Liver (tissue), 9 donors: ENCODE results near the gene GCLM. TPM values are rescaled to one million over a fixed set of nuclear protein-coding genes. Genes with fewer than 3 reads are reported as not detected.

Experiments used
- DNase-seq: peaks from one replicate; pipeline ENCODE4 v3.0.0-alpha.2; 2017; ENCODE audit warnings: low spot score
- H3K27ac ChIP-seq, 2 donors: one replicate each; pipeline ENCODE4 v1.7.0; 2013; ENCODE audit warnings: inconsistent platforms in 2 of 2, low read length in 2 of 2, control low read depth in 1 of 2, low read depth in 1 of 2, mild to moderate bottlenecking in 1 of 2
- H3K27me3 ChIP-seq, 4 donors: one replicate each; pipeline versions ENCODE4 v1.6.1 to v1.7.0; 2013; ENCODE audit warnings: low read length in 3 of 4, inconsistent platforms in 1 of 4, mild to moderate bottlenecking in 1 of 4, moderate library complexity in 1 of 4; ENCODE audit not compliant: control insufficient read depth in 4 of 4, insufficient read depth in 4 of 4
- H3K36me3 ChIP-seq, 4 donors: one replicate each; pipeline versions ENCODE4 v1.6.1 to v1.7.0; 2013; ENCODE audit warnings: low read length in 3 of 4, mild to moderate bottlenecking in 3 of 4, low read depth in 1 of 4, moderate library complexity in 1 of 4; ENCODE audit not compliant: control insufficient read depth in 4 of 4, insufficient read depth in 3 of 4
- H3K4me1 ChIP-seq, 4 donors: one replicate each; pipeline versions ENCODE4 v1.6.1 to v1.7.0; 2013; ENCODE audit warnings: low read length in 3 of 4, mild to moderate bottlenecking in 3 of 4, moderate library complexity in 1 of 4; ENCODE audit not compliant: control insufficient read depth in 4 of 4, insufficient read depth in 4 of 4
- H3K4me3 ChIP-seq, 3 donors: one replicate each; pipeline versions ENCODE4 v1.6.1 to v1.7.0; 2013; ENCODE audit warnings: low read length in 3 of 3, control low read depth in 1 of 3, low read depth in 1 of 3, mild to moderate bottlenecking in 1 of 3
- H3K9ac ChIP-seq, 2 donors: one replicate each; pipeline ENCODE4 v1.7.0; 2013; ENCODE audit warnings: low read length in 2 of 2, mild to moderate bottlenecking in 2 of 2, moderate library complexity in 2 of 2, control low read depth in 1 of 2, low read depth in 1 of 2
- H3K9me3 ChIP-seq, 4 donors: one replicate each; pipeline versions ENCODE4 v1.6.1 to v1.7.0; 2013; ENCODE audit warnings: low read length in 3 of 4; ENCODE audit not compliant: control insufficient read depth in 4 of 4
- EGR1 ChIP-seq, 2 donors: IDR thresholded peaks; 2 replicates each; pipeline ENCODE4 v1.6.1; 2016 to 2018; ENCODE audit warnings: antibody characterized with exemption in 2 of 2, low read depth in 2 of 2
- FOXA1 ChIP-seq: IDR thresholded peaks from 2 replicates; pipeline ENCODE4 v1.6.1; 2016; ENCODE audit warnings: antibody characterized with exemption
- FOXA2 ChIP-seq: IDR thresholded peaks from 2 replicates; pipeline ENCODE4 v1.6.1; 2016; ENCODE audit warnings: antibody characterized with exemption
- GABPA ChIP-seq, 2 donors: IDR thresholded peaks in 1 of 2; conservative IDR thresholded peaks in 1 of 2; 2 replicates each; pipeline ENCODE4 v1.6.1; 2016; ENCODE audit warnings: antibody characterized with exemption in 2 of 2, mild to moderate bottlenecking in 1 of 2, moderate library complexity in 1 of 2
- HNF4A ChIP-seq, 2 donors: conservative IDR thresholded peaks; 2 replicates each; pipeline ENCODE4 v1.6.1; 2016; ENCODE audit warnings: antibody characterized with exemption in 2 of 2, mild to moderate bottlenecking in 2 of 2
- JUND ChIP-seq, 2 donors: IDR thresholded peaks; 2 replicates each; pipeline ENCODE4 v1.6.1; 2016; ENCODE audit warnings: antibody characterized with exemption in 2 of 2
- NR2F2 ChIP-seq: IDR thresholded peaks from 2 replicates; pipeline ENCODE4 v1.6.1; 2016; ENCODE audit warnings: antibody characterized with exemption
- RAD21 ChIP-seq, 2 donors: IDR thresholded peaks; 2 replicates each; pipeline ENCODE4 v1.6.1; 2016; ENCODE audit warnings: antibody characterized with exemption in 2 of 2, mild to moderate bottlenecking in 2 of 2
- RXRA ChIP-seq, 2 donors: IDR thresholded peaks; 2 replicates each; pipeline ENCODE4 v1.6.1; 2017 to 2018; ENCODE audit warnings: antibody characterized with exemption in 2 of 2, mild to moderate bottlenecking in 1 of 2
- SP1 ChIP-seq: IDR thresholded peaks from 2 replicates; pipeline ENCODE4 v1.6.1; 2018; ENCODE audit warnings: antibody characterized with exemption, mild to moderate bottlenecking
- TAF1 ChIP-seq: conservative IDR thresholded peaks from 2 replicates; pipeline ENCODE4 v1.6.1; 2016; ENCODE audit warnings: antibody characterized with exemption, mild to moderate bottlenecking
- YY1 ChIP-seq: IDR thresholded peaks from 2 replicates; pipeline ENCODE4 v1.6.1; 2016; ENCODE audit warnings: antibody characterized with exemption, mild to moderate bottlenecking
- WGBS: extraction: QIAGEN DNeasy Blood & Tissue Kit; methylation state at CpG from one replicate; pipeline ENCODE4 v1.1.7; 2013; 5-methylcytosine and 5-hydroxymethylcytosine counted together
- polyA plus RNA-seq, 2 donors: library from polyadenylated mRNA; stranded (reverse) in 1 of 2; unstranded in 1 of 2; fragments of 200-250 nt in 1 of 2; fragments of >200 nt in 1 of 2; fragmentation: Nextera tagmentation in 1 of 2; extraction: Ambion mirVana in 1 of 2; gene quantifications; one replicate each; pipeline versions ENCODE4 v1.2.1 to v1.2.3, GENCODE V29; 2013 to 2015
- total RNA-seq, 2 donors: library from RNA; depleted of rRNA; stranded (reverse); fragments of >200 nt; gene quantifications; one replicate each; pipeline ENCODE4 v1.2.3, GENCODE V29; 2014
- TF ChIP-seq, protein P1 (sequence below): IDR thresholded peaks from 2 replicates; pipeline ENCODE4 v1.6.1; 2016; ENCODE audit warnings: antibody characterized with exemption, mild to moderate bottlenecking
- TF ChIP-seq, protein P2 (sequence below): IDR thresholded peaks from 2 replicates; pipeline ENCODE4 v1.6.1; 2016; ENCODE audit warnings: antibody characterized with exemption
- TF ChIP-seq, protein P3 (sequence below): fragments of 150-350 bp; IDR thresholded peaks from 2 replicates; pipeline ENCODE4 v1.5.1; 2017; ENCODE audit warnings: improper control_type of control experiment, low read depth, low read length; ENCODE audit not compliant: missing input control
- TF ChIP-seq, protein P4 (sequence below): IDR thresholded peaks from 2 replicates; pipeline ENCODE4 v1.6.1; 2016; ENCODE audit warnings: antibody characterized with exemption
- donor health status: healthy.
- donor health status: healthy.
- donor health status: healthy.
- donor health status: healthy.
- donor health status: healthy.

GCLM gene
- total and polyA plus RNA-seq, 4 donors: 8.9 to 49.1 (median 16.7) TPM

DNA sequence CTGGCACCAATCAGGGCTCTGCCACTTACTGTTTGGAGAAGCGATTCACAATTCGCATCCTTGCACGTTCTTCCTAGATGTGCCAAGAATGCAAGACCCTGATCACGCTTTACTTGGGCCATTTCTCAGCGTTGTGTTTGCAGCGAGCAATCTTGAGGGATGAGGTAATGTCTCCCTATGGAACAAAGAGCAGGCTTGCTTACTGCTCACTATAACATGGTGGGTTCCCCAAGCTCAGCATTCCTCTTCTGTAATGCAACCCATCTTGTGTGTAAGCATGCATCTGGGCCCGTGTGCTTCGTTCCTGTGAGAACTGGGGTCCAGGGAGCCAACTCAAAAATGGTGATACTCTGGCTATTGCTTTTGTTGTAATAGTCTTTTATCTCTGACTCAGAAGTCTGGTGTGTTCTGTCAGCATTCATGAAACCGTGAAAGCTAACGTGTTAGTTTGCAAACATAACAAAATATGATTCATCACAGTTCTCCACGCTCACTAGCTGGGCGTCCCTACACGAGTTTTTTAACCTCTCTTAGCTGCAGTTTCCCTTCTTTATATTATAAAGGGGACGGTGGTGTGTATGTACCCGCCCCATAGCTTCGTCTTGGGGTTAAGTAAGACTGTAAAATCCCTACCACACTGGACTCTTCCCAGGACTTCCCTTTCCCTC lies 63.6 kb downstream of the GCLM start (continued):
- TF ChIP-seq, protein P1, sequence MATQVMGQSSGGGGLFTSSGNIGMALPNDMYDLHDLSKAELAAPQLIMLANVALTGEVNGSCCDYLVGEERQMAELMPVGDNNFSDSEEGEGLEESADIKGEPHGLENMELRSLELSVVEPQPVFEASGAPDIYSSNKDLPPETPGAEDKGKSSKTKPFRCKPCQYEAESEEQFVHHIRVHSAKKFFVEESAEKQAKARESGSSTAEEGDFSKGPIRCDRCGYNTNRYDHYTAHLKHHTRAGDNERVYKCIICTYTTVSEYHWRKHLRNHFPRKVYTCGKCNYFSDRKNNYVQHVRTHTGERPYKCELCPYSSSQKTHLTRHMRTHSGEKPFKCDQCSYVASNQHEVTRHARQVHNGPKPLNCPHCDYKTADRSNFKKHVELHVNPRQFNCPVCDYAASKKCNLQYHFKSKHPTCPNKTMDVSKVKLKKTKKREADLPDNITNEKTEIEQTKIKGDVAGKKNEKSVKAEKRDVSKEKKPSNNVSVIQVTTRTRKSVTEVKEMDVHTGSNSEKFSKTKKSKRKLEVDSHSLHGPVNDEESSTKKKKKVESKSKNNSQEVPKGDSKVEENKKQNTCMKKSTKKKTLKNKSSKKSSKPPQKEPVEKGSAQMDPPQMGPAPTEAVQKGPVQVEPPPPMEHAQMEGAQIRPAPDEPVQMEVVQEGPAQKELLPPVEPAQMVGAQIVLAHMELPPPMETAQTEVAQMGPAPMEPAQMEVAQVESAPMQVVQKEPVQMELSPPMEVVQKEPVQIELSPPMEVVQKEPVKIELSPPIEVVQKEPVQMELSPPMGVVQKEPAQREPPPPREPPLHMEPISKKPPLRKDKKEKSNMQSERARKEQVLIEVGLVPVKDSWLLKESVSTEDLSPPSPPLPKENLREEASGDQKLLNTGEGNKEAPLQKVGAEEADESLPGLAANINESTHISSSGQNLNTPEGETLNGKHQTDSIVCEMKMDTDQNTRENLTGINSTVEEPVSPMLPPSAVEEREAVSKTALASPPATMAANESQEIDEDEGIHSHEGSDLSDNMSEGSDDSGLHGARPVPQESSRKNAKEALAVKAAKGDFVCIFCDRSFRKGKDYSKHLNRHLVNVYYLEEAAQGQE: no peak
- TF ChIP-seq RAD21 (IDR thresholded peaks at IDR 0.05): no peak
- no peak for TF ChIP-seq GABPA (IDR thresholded peaks at IDR 0.05 in 1 of 2, conservative IDR thresholded peaks at IDR 0.05 in 1 of 2)
- TF ChIP-seq EGR1 (IDR thresholded peaks at IDR 0.05; ENCODE audit: low read depth in 2 of 2): no peak

DNA sequence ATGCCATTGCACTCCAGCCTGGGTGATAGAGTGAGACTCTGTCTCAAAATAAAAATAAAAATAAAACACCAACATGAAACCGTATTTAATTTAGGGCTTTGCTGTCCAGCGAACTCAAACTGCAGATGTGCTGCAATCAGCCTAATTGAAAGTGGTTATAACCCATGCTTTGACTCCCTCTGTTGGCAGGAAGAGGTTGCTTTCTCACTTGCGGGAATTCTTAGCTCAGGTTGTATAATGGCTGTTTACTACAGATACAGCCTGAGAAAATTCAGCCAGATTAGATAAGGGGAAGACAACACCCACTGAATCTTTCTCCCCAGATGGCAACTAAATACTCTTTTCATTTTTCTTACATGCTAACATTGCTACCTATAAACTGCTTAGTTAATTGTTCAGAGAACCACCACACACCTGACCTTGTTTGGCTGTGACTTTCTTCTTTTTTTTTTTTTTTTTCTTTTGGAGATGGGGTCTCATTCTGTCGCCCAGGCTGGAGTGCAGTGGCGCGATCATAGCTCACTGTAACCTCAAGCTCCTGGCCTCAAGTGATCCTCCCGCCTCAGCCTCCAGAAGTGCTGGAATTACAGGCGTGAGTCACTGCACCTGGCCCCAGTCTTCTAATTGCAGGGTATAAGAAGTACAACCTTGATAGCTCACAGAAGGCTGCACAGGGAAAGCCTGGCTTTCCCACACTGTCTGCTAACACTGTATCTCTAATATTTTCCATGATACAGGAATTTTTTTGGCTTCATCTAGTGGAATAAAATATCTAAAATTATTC lies 64.8 kb downstream of the GCLM start:
- Histone ChIP-seq H3K4me1 (peaks cover 0 to 20% (median 7%) of the 10 kb centered on the region in 4 donors), H3K27ac (no peak overlapping the region), H3K27me3 (no peaks in the 10 kb centered on the region), H3K36me3 (no peaks in the 10 kb centered on the region), H3K9ac (no peak overlapping the region), H3K9me3 (no peaks in the 10 kb centered on the region), H3K4me3 (no peak overlapping the region)
- DNase-seq: no peak
- TF ChIP-seq SP1 (peak; percentile 21), HNF4A (conservative IDR thresholded peaks at IDR 0.05) (peak in 1 of 2 donors; percentile 6), NR2F2 (no peak), FOXA2 (peak; percentile 21), RAD21 (IDR thresholded peaks at IDR 0.05) (peak; percentile 89 to 90), EGR1 (IDR thresholded peaks at IDR 0.05; ENCODE audit: low read depth in 2 of 2) (no peak), JUND (IDR thresholded peaks at IDR 0.05) (no peak), RXRA (IDR thresholded peaks at IDR 0.05) (peak in 1 of 2 donors; percentile 11), YY1 (peak; percentile 72), GABPA (IDR thresholded peaks at IDR 0.05 in 1 of 2, conservative IDR thresholded peaks at IDR 0.05 in 1 of 2) (no peak), FOXA1 (peak; percentile 16), TAF1 (no peak)
- TF ChIP-seq, protein P2, sequence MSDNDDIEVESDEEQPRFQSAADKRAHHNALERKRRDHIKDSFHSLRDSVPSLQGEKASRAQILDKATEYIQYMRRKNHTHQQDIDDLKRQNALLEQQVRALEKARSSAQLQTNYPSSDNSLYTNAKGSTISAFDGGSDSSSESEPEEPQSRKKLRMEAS: no peak
- TF ChIP-seq, protein P3, sequence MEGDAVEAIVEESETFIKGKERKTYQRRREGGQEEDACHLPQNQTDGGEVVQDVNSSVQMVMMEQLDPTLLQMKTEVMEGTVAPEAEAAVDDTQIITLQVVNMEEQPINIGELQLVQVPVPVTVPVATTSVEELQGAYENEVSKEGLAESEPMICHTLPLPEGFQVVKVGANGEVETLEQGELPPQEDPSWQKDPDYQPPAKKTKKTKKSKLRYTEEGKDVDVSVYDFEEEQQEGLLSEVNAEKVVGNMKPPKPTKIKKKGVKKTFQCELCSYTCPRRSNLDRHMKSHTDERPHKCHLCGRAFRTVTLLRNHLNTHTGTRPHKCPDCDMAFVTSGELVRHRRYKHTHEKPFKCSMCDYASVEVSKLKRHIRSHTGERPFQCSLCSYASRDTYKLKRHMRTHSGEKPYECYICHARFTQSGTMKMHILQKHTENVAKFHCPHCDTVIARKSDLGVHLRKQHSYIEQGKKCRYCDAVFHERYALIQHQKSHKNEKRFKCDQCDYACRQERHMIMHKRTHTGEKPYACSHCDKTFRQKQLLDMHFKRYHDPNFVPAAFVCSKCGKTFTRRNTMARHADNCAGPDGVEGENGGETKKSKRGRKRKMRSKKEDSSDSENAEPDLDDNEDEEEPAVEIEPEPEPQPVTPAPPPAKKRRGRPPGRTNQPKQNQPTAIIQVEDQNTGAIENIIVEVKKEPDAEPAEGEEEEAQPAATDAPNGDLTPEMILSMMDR: peak; percentile 73
- TF ChIP-seq, protein P1: peak; percentile 90
- TF ChIP-seq, protein P4, sequence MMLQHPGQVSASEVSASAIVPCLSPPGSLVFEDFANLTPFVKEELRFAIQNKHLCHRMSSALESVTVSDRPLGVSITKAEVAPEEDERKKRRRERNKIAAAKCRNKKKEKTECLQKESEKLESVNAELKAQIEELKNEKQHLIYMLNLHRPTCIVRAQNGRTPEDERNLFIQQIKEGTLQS: no peak
- 43% methylated on average over 8 of the region's 8 CpGs for WGBS
